Left ventricle myocardium inferior (tissue), 1 donor: ENCODE data around the gene EFTUD2. TPM values are rescaled to one million over a fixed set of nuclear protein-coding genes. Genes with fewer than 3 reads are reported as not detected.

Experiments used
- DNase-seq: peaks from one replicate; pipeline ENCODE4 v3.0.0-alpha.2; 2020
- H3K27ac ChIP-seq: fragments of 200-600 bp; replicated peaks from 2 replicates; pipeline ENCODE4 v1.8.0; 2021
- H3K27me3 ChIP-seq: fragments of 200-600 bp; 2 replicates; pipeline ENCODE4 v1.8.0; 2021; ENCODE audit warnings: low read depth
- H3K36me3 ChIP-seq: fragments of 200-600 bp; 2 replicates; pipeline ENCODE4 v1.8.0; 2021
- H3K4me1 ChIP-seq: fragments of 200-600 bp; 2 replicates; pipeline ENCODE4 v1.8.0; 2021
- H3K4me3 ChIP-seq: fragments of 200-600 bp; 2 replicates; pipeline ENCODE4 v1.8.0; 2021; ENCODE audit warnings: mild to moderate bottlenecking, moderate library complexity
- H3K9me3 ChIP-seq: fragments of 200-600 bp; replicated peaks from 2 replicates; pipeline ENCODE4 v1.8.0; 2021
- CTCF ChIP-seq: fragments of 200-600 bp; IDR thresholded peaks from 2 replicates; pipeline ENCODE4 v1.8.0; 2021; ENCODE audit warnings: antibody characterized with exemption, mild to moderate bottlenecking, borderline replicate concordance
- intact Hi-C: fragments of 100-400 bp; cut with micrococcal nuclease; formaldehyde crosslinking; loops from one replicate; pipeline ENCODE4 v1.11.0; 2022
- total RNA-seq: library from RNA; stranded (reverse); fragmentation: NEBNext Ultra II Directional; extraction: Animal tissue kit (Norgen Biotek cat#: 25700); gene quantifications from one replicate; pipeline ENCODE4 v1.2.1, GENCODE V29; 2021
- donor health status: DM: no; HTN: yes; CAD: no; lungs with severe emphysema.

EFTUD2 gene
- total RNA-seq, 1 donor from 2014 or later: 62.0 TPM

GRCh38 chr17:44831371-44831770, 67.9 kb downstream of the EFTUD2 start:
- intact Hi-C loops: no loop called here
- no peak for TF ChIP-seq CTCF
- H3K4me1 ChIP-seq: peaks cover 51% of the 10 kb centered on the region
- H3K36me3 ChIP-seq: no peaks in the 10 kb centered on the region
- peaks cover 37% of the 10 kb centered on the region for H3K27me3 ChIP-seq
- peak overlapping the region; percentile 80 for H3K4me3 ChIP-seq
- no peaks in the 10 kb centered on the region for H3K9me3 ChIP-seq
- H3K27ac ChIP-seq: peak overlapping the region; percentile 94
- DNase-seq: no peak

- H3K9me3 ChIP-seq: no peaks in the 10 kb centered on the region
- H3K27ac ChIP-seq: peak overlapping the region; percentile 94
- no peaks in the 10 kb centered on the region for H3K36me3 ChIP-seq
- peaks cover 58% of the 10 kb centered on the region for H3K4me1 ChIP-seq
- TF ChIP-seq CTCF: no peak
- no peak for DNase-seq
- peaks cover 37% of the 10 kb centered on the region for H3K27me3 ChIP-seq
- H3K4me3 ChIP-seq: peak overlapping the region; percentile 80
- intact Hi-C loops: no loop called here
These were observed 68.6 kb downstream of the EFTUD2 start for GRCh38 chr17:44830359-44831288.

DNA sequence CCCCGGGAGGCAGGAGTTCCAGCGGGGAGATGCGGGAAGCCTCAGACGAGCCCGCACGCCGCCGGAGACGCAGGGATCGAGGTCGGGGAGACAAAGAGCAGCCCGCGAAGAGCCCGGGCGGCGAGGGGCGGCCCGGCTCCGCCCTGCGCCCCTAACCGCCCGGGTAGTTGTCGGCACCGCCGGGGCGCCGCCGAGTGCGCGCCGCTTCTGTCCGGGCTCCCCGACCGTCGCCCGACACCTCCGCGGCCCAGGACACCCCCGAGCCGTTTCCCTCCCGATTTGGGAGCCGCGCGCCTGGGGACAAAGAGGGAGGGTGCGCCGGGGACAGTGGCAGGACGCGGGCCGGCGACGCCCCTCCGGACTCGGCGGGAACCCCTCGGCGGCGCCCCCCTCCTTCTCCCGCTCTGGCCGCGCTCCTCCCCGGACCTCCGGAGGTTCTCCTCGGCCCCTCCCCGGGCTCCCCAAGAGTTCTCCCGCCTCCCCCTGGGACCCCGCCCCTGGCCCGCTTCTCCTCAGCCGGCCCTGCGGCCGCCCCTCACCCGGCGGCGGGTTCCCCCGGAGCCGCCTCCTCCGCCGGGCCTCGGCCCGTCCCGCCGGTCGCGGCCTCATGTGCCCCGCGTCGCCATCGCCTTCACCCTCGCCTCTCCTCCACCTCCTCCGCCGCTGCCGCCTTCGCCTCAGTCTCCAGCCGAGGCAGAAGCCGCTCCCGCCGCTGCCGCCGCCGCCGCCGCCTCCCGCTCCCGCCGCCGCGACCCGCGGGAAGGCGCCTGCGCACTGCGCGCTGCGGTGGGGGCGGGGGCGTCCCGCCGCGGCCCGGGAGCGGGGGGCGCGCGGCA, 69.5 kb downstream of the EFTUD2 start, which contains the start of gene GJC1:
Gene GJC1, minus strand, starts transcription at position 765 of the 836 bp plus-strand sequence. CDS start 24,470 bp downstream, outside the sequence.
- peak within 1 kb of the TSS; percentile 94 for H3K27ac ChIP-seq
- intact Hi-C loops: loop anchor here (5.0 kb wide), 1 partner anchor 42 kb away; no protein-coding TSS in a partner anchor
- TF ChIP-seq CTCF: no peak
- H3K9me3 ChIP-seq: no peaks in the 10 kb centered on the region
- peak within 1 kb of the TSS; percentile 80 for H3K4me3 ChIP-seq
- peak; percentile 64 for DNase-seq
- H3K36me3 ChIP-seq: no peaks in the 10 kb centered on the region
- H3K27me3 ChIP-seq: peaks cover 37% of the 10 kb centered on the region
- peaks cover 58% of the 10 kb centered on the region for H3K4me1 ChIP-seq

DNA sequence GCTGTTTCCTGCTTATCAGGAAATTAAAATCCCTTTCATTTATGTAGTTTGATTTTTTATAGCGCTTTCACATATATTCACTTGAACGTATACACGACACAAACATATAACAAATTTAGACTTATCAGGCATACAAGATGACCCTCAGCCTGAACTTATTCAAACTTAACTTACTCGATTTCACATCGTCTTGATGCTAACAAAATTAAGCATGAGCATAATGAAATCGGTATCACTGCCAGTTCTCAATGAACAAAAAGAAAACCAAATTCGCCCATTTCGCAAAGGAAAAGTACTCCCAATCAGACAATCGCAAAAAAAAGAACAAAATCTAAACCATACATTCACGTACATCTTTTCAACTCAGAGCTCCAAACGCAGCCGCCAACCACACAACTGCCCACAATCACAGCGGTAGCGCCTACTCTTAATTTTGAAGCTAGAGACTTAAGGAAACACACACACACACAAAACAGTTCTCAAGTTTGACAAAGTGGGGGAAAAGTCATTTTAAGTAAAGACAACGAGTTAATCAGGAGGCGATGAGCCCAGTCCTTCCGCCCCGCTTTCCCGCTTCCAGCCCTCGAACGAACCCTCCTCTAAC, 70.2 kb downstream of the EFTUD2 start:
- no peak for TF ChIP-seq CTCF
- no peaks in the 10 kb centered on the region for H3K36me3 ChIP-seq
- intact Hi-C loops: loop anchor here (5.0 kb wide), 1 partner anchor 42 kb away; no protein-coding TSS in a partner anchor
- H3K4me1 ChIP-seq: peaks cover 58% of the 10 kb centered on the region
- peak overlapping the region; percentile 80 for H3K4me3 ChIP-seq
- peaks cover 37% of the 10 kb centered on the region for H3K27me3 ChIP-seq
- peak overlapping the region; percentile 94 for H3K27ac ChIP-seq
- H3K9me3 ChIP-seq: no peaks in the 10 kb centered on the region
- DNase-seq: no peak

DNA sequence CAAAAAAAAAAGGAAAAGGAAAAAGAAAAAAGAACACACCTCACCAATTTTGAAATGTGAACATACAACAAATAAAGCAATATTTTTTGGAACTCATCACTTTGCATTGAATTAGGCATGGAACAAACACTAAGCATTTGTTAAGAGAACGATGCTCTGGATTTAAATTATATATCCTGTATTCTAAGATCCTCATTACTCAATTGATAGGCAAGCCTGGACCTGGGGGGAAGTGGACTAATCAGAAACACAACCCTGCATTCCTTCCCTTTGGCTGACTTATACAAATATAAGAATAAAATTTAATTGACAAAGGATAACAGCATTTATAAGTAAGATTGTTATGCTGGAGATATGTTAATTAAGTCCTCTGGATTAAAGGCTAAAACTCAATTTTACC, 71.4 kb downstream of the EFTUD2 start:
- Histone ChIP-seq H3K36me3 (no peaks in the 10 kb centered on the region), H3K27ac (peak overlapping the region; percentile 94), H3K9me3 (no peaks in the 10 kb centered on the region), H3K4me1 (peaks cover 63% of the 10 kb centered on the region), H3K4me3 (peak overlapping the region; percentile 80), H3K27me3 (peaks cover 37% of the 10 kb centered on the region)
- no peak for DNase-seq
- intact Hi-C loops: loop anchor here (5.0 kb wide), 1 partner anchor 41 kb away; no protein-coding TSS in a partner anchor
- TF ChIP-seq CTCF: no peak
